ENCODE data around the gene BFAR. TPM values are rescaled to one million over a fixed set of nuclear protein-coding genes. Genes with fewer than 3 reads are reported as not detected.
"Not testable (repeated sequence)": the region's sequence is repeated elsewhere in the genome, so short reads cannot be mapped to it uniquely, and the experiment has no call there.

The BFAR gene
- total and polyA plus RNA-seq, 5 donors from 2014 or later: 48.0 to 52.8 (median 51.0) TPM

DNA sequence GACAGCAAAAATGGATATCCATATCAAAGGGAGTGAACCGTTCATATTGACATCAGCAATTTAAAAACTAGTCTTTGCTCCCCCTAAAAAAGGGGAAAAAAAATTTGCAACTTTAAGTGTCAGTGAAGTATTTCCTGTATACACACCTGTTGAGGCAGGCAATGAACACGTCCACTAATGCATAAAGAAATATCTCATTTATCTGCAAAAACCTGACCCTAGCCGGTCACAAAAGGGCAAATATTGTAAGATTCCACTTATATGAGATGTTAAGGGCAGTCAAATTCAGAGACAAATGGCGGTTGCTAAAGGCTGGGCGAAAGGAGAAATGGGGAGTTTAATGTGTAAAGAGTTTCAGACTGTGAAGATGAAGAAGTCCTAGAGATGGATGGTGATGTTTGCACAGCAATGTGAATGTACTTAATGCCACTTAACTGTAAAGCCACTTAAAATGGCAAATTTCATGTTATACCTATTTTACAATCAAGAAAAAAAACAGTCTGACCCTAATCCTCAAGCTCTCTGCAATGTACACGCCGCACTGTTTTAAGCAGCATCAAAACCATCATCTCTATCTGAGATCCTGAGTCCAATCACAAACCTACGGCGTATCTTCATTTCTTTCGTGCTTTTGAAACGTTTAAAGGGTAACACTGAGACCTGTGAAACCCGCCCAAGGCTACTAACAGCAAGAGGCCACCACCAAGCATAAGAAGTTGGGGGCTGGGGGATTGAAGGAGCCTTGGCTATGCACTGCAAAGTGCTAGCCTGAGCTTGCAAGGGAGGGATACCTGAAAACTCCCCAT lies 3.7 kb upstream of the BFAR start:
- ATAC-seq (ENCODE audit: low read depth in 2 of 2) (no peak), DNase-seq (peak in 2 of 3 donors; percentile 3 to 10)
- Histone ChIP-seq H3K9me3 (ENCODE audit: control insufficient read depth in 2 of 2, low read length in 2 of 2) (no peaks in the 10 kb centered on the region), H3K4me1 (ENCODE audit: control insufficient read depth, insufficient read depth, low read length, poor library complexity, severe bottlenecking) (peaks cover 47% of the 10 kb centered on the region), H3K36me3 (ENCODE audit: control insufficient read depth, insufficient read depth, low read length) (peaks cover 30% of the 10 kb centered on the region), H3K27ac (ENCODE audit: insufficient read depth, low read length, poor library complexity, severe bottlenecking) (peak overlapping the region; percentile 93), H3K4me3 (ENCODE audit: low read depth, low read length) (peak overlapping the region; percentile 81), H3K27me3 (ENCODE audit: control insufficient read depth, insufficient read depth, low read length) (no peaks in the 10 kb centered on the region)
- Mint-ChIP-seq H3K9me3 (peaks cover 0 to 4% (median 0%) of the 10 kb centered on the region in 7 donors), H3K27ac (peak overlapping the region; percentile 95 to 99 (median 98)), H3K36me3 (peaks cover 18% of the 10 kb centered on the region), H3K4me1 (peaks cover 30 to 65% (median 41%) of the 10 kb centered on the region in 4 donors), H3K4me3 (peak overlapping the region; percentile 90 to 95 (median 93)), H3K27me3 (peaks cover 4% of the 10 kb centered on the region)

DNA sequence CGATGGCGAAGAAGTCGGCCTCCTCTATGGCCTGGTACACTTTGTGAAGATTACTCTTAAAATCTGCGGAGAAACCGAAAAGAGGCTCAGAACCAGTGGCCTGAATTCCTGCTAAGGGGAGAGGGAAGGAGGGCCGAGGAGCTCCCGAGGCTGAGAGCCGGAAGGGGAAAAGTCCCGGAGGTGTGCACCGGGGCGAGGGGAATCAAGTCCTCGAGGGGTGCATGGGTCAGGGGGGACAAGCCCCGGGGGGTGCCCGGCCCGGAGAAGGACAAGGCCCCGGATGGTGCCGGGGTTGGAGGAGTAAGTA lies 3.2 kb upstream of the BFAR start:
- Mint-ChIP-seq H3K4me3 (peak overlapping the region; percentile 90 to 95 (median 93)), H3K27me3 (peaks cover 4% of the 10 kb centered on the region), H3K36me3 (peaks cover 14% of the 10 kb centered on the region), H3K9me3 (peaks cover 0 to 4% (median 0%) of the 10 kb centered on the region in 7 donors), H3K27ac (peak overlapping the region; percentile 95 to 99 (median 98)), H3K4me1 (peaks cover 33 to 68% (median 45%) of the 10 kb centered on the region in 4 donors)
- Histone ChIP-seq H3K27me3 (ENCODE audit: control insufficient read depth, insufficient read depth, low read length) (no peaks in the 10 kb centered on the region), H3K4me1 (ENCODE audit: control insufficient read depth, insufficient read depth, low read length, poor library complexity, severe bottlenecking) (peaks cover 53% of the 10 kb centered on the region), H3K9me3 (ENCODE audit: control insufficient read depth in 2 of 2, low read length in 2 of 2) (no peaks in the 10 kb centered on the region), H3K4me3 (ENCODE audit: low read depth, low read length) (peak overlapping the region; percentile 81), H3K36me3 (ENCODE audit: control insufficient read depth, insufficient read depth, low read length) (peaks cover 29% of the 10 kb centered on the region), H3K27ac (ENCODE audit: insufficient read depth, low read length, poor library complexity, severe bottlenecking) (peak overlapping the region; percentile 93)
- no peak for ATAC-seq (ENCODE audit: low read depth in 2 of 2)
- DNase-seq: no peak

DNA sequence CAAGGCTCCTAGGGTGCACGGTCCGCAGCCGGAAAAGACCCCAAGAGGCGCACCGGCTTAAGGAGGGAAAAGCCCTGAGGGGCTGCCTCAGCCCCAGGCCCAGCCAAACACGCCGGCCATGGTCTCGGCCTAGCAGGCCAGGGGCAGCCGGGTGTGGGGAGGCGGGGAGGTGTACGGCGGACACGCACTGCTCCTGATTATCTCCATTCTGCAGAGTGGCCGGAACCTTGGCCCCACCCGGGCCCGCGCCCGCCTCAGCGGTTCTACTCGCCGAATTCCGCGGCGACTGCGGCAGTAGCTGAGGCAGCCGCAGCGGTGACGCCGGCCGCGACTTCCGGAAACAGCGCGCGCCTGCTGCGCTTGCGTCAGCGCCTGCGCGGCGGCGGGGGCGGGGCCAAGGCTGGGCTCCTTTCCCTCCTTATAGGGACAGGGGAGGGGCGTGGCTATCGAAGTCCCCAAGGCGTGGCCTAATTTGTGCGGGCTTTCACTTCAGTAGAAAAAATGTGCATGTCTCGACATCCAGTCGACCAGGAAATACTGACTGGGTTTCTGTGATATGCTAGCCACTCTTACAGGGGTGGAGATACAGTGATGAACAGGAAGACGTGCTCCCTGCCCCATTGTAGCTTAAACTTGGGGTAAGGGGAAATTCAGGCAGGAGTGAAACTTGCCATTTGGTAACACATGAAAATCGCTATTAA lies 2.7 kb upstream of the BFAR start, which contains the start of gene PARN:
PARN (minus strand) TSS at position 342 of the 701 bp plus-strand sequence; CDS start at position 207, 135 bp downstream.
- Mint-ChIP-seq H3K27me3 (peaks cover 4% of the 10 kb centered on the region), H3K4me3 (peak within 1 kb of the TSS; percentile 90 to 95 (median 93)), H3K9me3 (peaks cover 0 to 4% (median 0%) of the 10 kb centered on the region in 7 donors), H3K27ac (peak within 1 kb of the TSS; percentile 95 to 99 (median 98)), H3K36me3 (peaks cover 11% of the 10 kb centered on the region), H3K4me1 (peaks cover 36 to 73% (median 50%) of the 10 kb centered on the region in 4 donors)
- DNase-seq (peak; percentile 96 to 98 (median 98)), ATAC-seq (ENCODE audit: low read depth in 2 of 2) (peak; percentile 63 to 64)
- peak within 1 kb of the TSS; percentile 93 for H3K27ac ChIP-seq (ENCODE audit: insufficient read depth, low read length, poor library complexity, severe bottlenecking)
- peak within 1 kb of the TSS; percentile 81 for H3K4me3 ChIP-seq (ENCODE audit: low read depth, low read length)
- no peaks in the 10 kb centered on the region for H3K27me3 ChIP-seq (ENCODE audit: control insufficient read depth, insufficient read depth, low read length)
- H3K9me3 ChIP-seq (ENCODE audit: control insufficient read depth in 2 of 2, low read length in 2 of 2): no peaks in the 10 kb centered on the region
- H3K36me3 ChIP-seq (ENCODE audit: control insufficient read depth, insufficient read depth, low read length): peaks cover 25% of the 10 kb centered on the region
- H3K4me1 ChIP-seq (ENCODE audit: control insufficient read depth, insufficient read depth, low read length, poor library complexity, severe bottlenecking): peaks cover 58% of the 10 kb centered on the region

DNA sequence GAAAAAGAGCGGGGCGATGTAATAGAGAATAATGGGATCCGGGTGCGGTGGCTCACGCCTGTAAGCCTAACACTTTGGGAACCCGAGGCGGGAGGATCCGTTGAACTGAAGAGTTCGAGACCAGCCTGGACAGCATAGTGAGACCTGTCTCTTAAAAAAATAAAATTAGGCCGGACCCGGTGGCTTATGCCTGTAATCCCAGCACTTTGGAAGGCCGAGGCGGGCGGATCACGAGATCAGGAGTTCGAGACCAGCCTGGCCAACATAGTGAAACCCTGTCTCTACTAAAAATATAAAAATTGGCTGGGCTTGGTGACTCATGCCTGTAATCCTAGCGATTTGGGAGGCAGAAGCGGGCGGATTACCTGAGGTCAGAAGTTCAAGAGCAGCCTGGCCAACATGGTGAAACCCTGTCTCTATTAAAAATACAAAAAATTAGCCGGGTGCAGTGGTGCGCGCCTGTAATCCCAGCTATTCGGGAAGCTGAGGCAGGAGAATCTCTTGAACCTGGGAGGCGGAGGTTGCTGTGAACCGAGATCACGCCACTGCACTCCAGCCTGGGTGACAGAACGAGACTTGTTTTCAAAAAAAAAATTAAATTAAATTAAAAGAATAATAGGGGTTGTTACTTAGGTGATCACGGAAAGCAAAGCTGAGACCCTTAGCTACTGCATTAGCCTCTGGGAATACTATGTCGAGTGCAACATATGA lies 2.0 kb upstream of the BFAR start:
- ATAC-seq (ENCODE audit: low read depth in 2 of 2); H3K9me3 ChIP-seq (ENCODE audit: control insufficient read depth in 2 of 2, low read length in 2 of 2); H3K27me3 Mint-ChIP-seq; H3K27me3 ChIP-seq (ENCODE audit: control insufficient read depth, insufficient read depth, low read length); DNase-seq; H3K9me3 Mint-ChIP-seq; H3K36me3 Mint-ChIP-seq: not testable (repeated sequence)
- Histone ChIP-seq H3K4me3 (ENCODE audit: low read depth, low read length) (peak overlapping the region; percentile 59), H3K36me3 (ENCODE audit: control insufficient read depth, insufficient read depth, low read length) (peaks cover 18% of the 10 kb centered on the region), H3K27ac (ENCODE audit: insufficient read depth, low read length, poor library complexity, severe bottlenecking) (peak overlapping the region; percentile 93), H3K4me1 (ENCODE audit: control insufficient read depth, insufficient read depth, low read length, poor library complexity, severe bottlenecking) (peaks cover 65% of the 10 kb centered on the region)
- H3K4me1 Mint-ChIP-seq: peaks cover 32 to 76% (median 51%) of the 10 kb centered on the region in 4 donors
- H3K4me3 Mint-ChIP-seq: peak overlapping the region; percentile 90 to 100 (median 94)
- H3K27ac Mint-ChIP-seq: peak overlapping the region; percentile 91 to 99 (median 97)

DNA sequence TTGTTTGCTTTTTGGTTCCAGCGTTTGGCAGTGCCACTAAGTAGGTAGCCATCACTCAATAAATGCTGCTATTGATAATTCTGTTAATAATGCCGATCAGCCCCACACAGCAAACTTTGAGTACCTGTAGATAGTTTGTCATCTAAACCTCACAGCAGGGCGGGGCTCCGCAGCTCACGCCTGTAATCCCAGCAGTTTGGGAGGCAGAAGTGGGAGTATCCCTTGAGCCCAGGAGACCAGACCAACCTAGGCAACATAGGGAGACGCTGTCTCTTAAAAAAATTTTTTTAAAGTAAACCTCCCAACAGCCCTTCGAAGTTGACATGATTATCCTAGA lies 1.6 kb downstream of the BFAR start:
- Histone ChIP-seq H3K27ac (ENCODE audit: insufficient read depth, low read length, poor library complexity, severe bottlenecking) (peak overlapping the region; percentile 92), H3K4me3 (ENCODE audit: low read depth, low read length) (peak overlapping the region; percentile 88), H3K4me1 (ENCODE audit: control insufficient read depth, insufficient read depth, low read length, poor library complexity, severe bottlenecking) (peaks cover 57% of the 10 kb centered on the region), H3K9me3 (ENCODE audit: control insufficient read depth in 2 of 2, low read length in 2 of 2) (no peaks in the 10 kb centered on the region), H3K27me3 (ENCODE audit: control insufficient read depth, insufficient read depth, low read length) (no peaks in the 10 kb centered on the region), H3K36me3 (ENCODE audit: control insufficient read depth, insufficient read depth, low read length) (peaks cover 12% of the 10 kb centered on the region)
- H3K9me3 Mint-ChIP-seq: peaks cover 0 to 4% (median 0%) of the 10 kb centered on the region in 7 donors
- H3K27me3 Mint-ChIP-seq: peaks cover 4% of the 10 kb centered on the region
- no peaks in the 10 kb centered on the region for H3K36me3 Mint-ChIP-seq
- H3K4me3 Mint-ChIP-seq: peak overlapping the region; percentile 96 to 100 (median 100)
- DNase-seq: no peak
- peak overlapping the region; percentile 89 to 99 (median 98) for H3K27ac Mint-ChIP-seq
- no peak for ATAC-seq (ENCODE audit: low read depth in 2 of 2)
- peaks cover 29 to 70% (median 45%) of the 10 kb centered on the region in 4 donors for H3K4me1 Mint-ChIP-seq

DNA sequence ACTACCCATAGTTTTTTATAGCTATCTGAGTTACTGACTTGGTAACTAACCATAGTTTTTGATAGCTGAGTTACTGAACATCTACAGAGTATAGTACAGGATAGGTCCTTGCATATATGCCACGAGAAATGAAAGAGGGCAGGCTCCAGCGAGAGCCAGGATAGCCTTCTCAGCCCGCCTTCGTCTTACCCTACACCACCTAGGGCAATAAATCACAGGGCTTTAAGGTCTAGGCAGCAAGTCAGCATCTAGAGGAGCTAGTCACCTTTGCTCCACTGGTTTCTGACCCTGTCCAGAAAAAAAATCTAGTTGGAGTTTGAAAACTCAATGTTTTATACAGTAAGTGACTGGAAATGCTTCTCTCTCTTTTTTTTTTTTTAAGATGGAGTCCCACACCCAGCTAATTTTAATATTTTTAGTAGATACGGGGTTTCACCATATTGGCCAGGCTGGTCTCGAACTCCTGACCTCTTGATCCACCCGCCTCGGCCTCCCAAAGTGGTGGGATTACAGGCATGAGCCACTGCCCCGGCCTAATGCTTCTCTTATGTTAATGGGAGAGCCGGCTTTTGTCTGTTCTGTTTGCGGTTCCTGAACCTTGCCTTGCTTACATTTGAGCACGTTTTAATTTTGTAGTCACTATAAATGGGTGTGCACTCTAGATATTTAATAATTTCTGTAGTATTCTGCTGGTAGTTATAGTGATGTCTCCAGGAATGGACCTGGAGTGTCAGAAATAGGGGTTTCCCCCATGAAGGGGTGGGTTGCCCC lies 2.8 kb downstream of the BFAR start:
- peaks cover 18% of the 10 kb centered on the region for H3K36me3 ChIP-seq (ENCODE audit: control insufficient read depth, insufficient read depth, low read length)
- H3K4me1 Mint-ChIP-seq: peaks cover 23 to 76% (median 46%) of the 10 kb centered on the region in 4 donors
- H3K9me3 ChIP-seq (ENCODE audit: control insufficient read depth in 2 of 2, low read length in 2 of 2): no peaks in the 10 kb centered on the region
- DNase-seq (no peak), ATAC-seq (ENCODE audit: low read depth in 2 of 2) (no peak)
- H3K27me3 ChIP-seq (ENCODE audit: control insufficient read depth, insufficient read depth, low read length): no peaks in the 10 kb centered on the region
- peaks cover 9% of the 10 kb centered on the region for H3K36me3 Mint-ChIP-seq
- peaks cover 48% of the 10 kb centered on the region for H3K4me1 ChIP-seq (ENCODE audit: control insufficient read depth, insufficient read depth, low read length, poor library complexity, severe bottlenecking)
- peaks cover 0 to 1% (median 0%) of the 10 kb centered on the region in 7 donors for H3K9me3 Mint-ChIP-seq
- H3K27me3 Mint-ChIP-seq: peaks cover 4% of the 10 kb centered on the region
- peak overlapping the region; percentile 64 to 100 (median 91) for H3K4me3 Mint-ChIP-seq
- peak overlapping the region in 2 of 3 donors; percentile 98 to 99 for H3K27ac Mint-ChIP-seq
- H3K4me3 ChIP-seq (ENCODE audit: low read depth, low read length): peak overlapping the region; percentile 0
- H3K27ac ChIP-seq (ENCODE audit: insufficient read depth, low read length, poor library complexity, severe bottlenecking): peak overlapping the region; percentile 92
